HepG2 (cell line): ENCODE data around the gene WDR83. TPM values are rescaled to one million over a fixed set of nuclear protein-coding genes. Genes with fewer than 3 reads are reported as not detected.

ENCODE experiments used
- AHDC1 ChIP-seq: sonication (generic); formaldehyde crosslinking; IDR thresholded peaks from 2 replicates; pipeline ENCODE4 v1.5.1; 2020; ENCODE audit warnings: mild to moderate bottlenecking, missing genetic modification reagents, borderline replicate concordance
- EEA1 ChIP-seq: sonication (generic); formaldehyde crosslinking; IDR thresholded peaks from 2 replicates; pipeline ENCODE4 v1.5.1; 2020; ENCODE audit warnings: mild to moderate bottlenecking, missing genetic modification reagents, borderline replicate concordance
- HDAC6 ChIP-seq: fragments of 200-600 bp; sonication (generic); IDR thresholded peaks from 2 replicates; pipeline ENCODE4 v1.7.0; 2017; ENCODE audit warnings: mild to moderate bottlenecking, antibody characterized with exemption, low read length, low read depth
- HNRNPL ChIP-seq: fragments of 200-400 bp; formaldehyde crosslinking; IDR thresholded peaks from 2 replicates; pipeline ENCODE4 v1.6.1; 2017; ENCODE audit warnings: mild to moderate bottlenecking, low read depth, low read length
- JARID2 ChIP-seq: sonication (generic); formaldehyde crosslinking; IDR thresholded peaks from 2 replicates; pipeline ENCODE4 v1.8.1; 2023; ENCODE audit warnings: missing genetic modification reagents, inconsistent platforms; ENCODE audit not compliant: insufficient replicate concordance
- NR3C1 ChIP-seq: sonication (generic); formaldehyde crosslinking; IDR thresholded peaks from 2 replicates; pipeline ENCODE4 v1.4.0; 2020; ENCODE audit warnings: missing genetic modification reagents
- PLSCR1 ChIP-seq: sonication (generic); formaldehyde crosslinking; IDR thresholded peaks from 2 replicates; pipeline ENCODE4 v1.5.0; 2020; ENCODE audit warnings: missing genetic modification reagents, mild to moderate bottlenecking, borderline replicate concordance
- TBX2 ChIP-seq: sonication (generic); formaldehyde crosslinking; IDR thresholded peaks from 2 replicates; pipeline ENCODE4 v1.5.0; 2020; ENCODE audit warnings: missing genetic modification reagents, mild to moderate bottlenecking, borderline replicate concordance
- TEF ChIP-seq: sonication (generic); formaldehyde crosslinking; IDR thresholded peaks from 2 replicates; pipeline ENCODE4 v1.5.0; 2020; ENCODE audit warnings: missing genetic modification reagents
- ZBTB25 ChIP-seq: IDR thresholded peaks from 2 replicates; pipeline ENCODE4 v1.6.1; 2018; ENCODE audit warnings: missing genetic modification reagents
- ZBTB33 ChIP-seq: sonication (generic); formaldehyde crosslinking; IDR thresholded peaks from 2 replicates; pipeline ENCODE4 v1.4.0; 2020; ENCODE audit warnings: missing genetic modification reagents
- ZKSCAN1 ChIP-seq: fragments of 150-350 bp; IDR thresholded peaks from 2 replicates; pipeline ENCODE4 v1.6.1; 2014; ENCODE audit warnings: low read length
- ZMAT3 ChIP-seq: sonication (generic); formaldehyde crosslinking; conservative IDR thresholded peaks from 2 replicates; pipeline ENCODE4 v1.7.0; 2021; ENCODE audit warnings: missing genetic modification reagents
- ZNF160 ChIP-seq: sonication (generic); formaldehyde crosslinking; IDR thresholded peaks from 2 replicates; pipeline ENCODE4 v1.8.0; 2022; ENCODE audit warnings: mild to moderate bottlenecking, inconsistent platforms, missing genetic modification reagents
- ZNF33A ChIP-seq: sonication (generic); formaldehyde crosslinking; IDR thresholded peaks from 2 replicates; pipeline ENCODE4 v1.5.1; 2020; ENCODE audit warnings: missing genetic modification reagents, mild to moderate bottlenecking, moderate library complexity, borderline replicate concordance
- ZNF775 ChIP-seq: sonication (generic); formaldehyde crosslinking; IDR thresholded peaks from 2 replicates; pipeline ENCODE4 v1.4.0; 2020; ENCODE audit warnings: missing genetic modification reagents, mild to moderate bottlenecking, moderate library complexity, borderline replicate concordance
- ZNF83 ChIP-seq: sonication (generic); formaldehyde crosslinking; IDR thresholded peaks from 2 replicates; pipeline ENCODE4 v1.4.0; 2020; ENCODE audit warnings: missing genetic modification reagents, mild to moderate bottlenecking, borderline replicate concordance
- polyA plus RNA-seq, 8 experiments: library from polyadenylated mRNA; depleted of rRNA in 3 of 8; stranded (reverse) in 7 of 8; unstranded in 1 of 8; fragments of >200 nt; fragmentation: Illumina TruSeq in 4 of 8; extraction: Trizol in 4 of 8; gene quantifications; 2 replicates each; pipeline versions ENCODE4 v1.2.1 to v1.2.3, GENCODE V29; 2011 to 2016; ENCODE audit warnings: low read depth in 4 of 8, missing spikeins in 1 of 8, mixed read lengths in 1 of 8; ENCODE audit not compliant: insufficient read depth in 1 of 8
- total RNA-seq, 5 experiments: library from RNA; depleted of rRNA; stranded (reverse); fragments of >200 nt; fragmentation: Illumina TruSeq; extraction: Trizol; gene quantifications; 2 replicates each; pipeline ENCODE4 v1.2.3, GENCODE V29; 2016; ENCODE audit warnings: low read depth in 1 of 5
- TF ChIP-seq, protein P1 (sequence below): sonication (generic); formaldehyde crosslinking; IDR thresholded peaks from 2 replicates; pipeline ENCODE4 v1.5.0; 2020; ENCODE audit warnings: missing genetic modification reagents, mild to moderate bottlenecking, borderline replicate concordance

Gene WDR83
- total and polyA plus RNA-seq, 2 of the 13 experiments (the other 11 are each of a cell fraction or from before 2014, with no cell fraction given) = 4.5 to 10.7 TPM

GRCh38 chr19:12670159-12670928, 3.7 kb downstream of the WDR83 start (continued):
- no peak for TF ChIP-seq AHDC1
- TF ChIP-seq HNRNPL = no peak
- no peak for TF ChIP-seq EEA1
- no peak for TF ChIP-seq ZMAT3 (CRISPR knock-in tag)
- no peak for TF ChIP-seq ZNF775 (CRISPR knock-in tag)
- no peak for TF ChIP-seq HDAC6
- TF ChIP-seq PLSCR1 (CRISPR knock-in tag) = no peak
- no peak for TF ChIP-seq ZNF83 (CRISPR knock-in tag)
- TF ChIP-seq ZKSCAN1 = no peak
- no peak for TF ChIP-seq ZBTB25 (CRISPR knock-in tag)
- TF ChIP-seq JARID2 (CRISPR knock-in tag) = no peak
- TF ChIP-seq ZNF33A (CRISPR knock-in tag) = no peak
- TF ChIP-seq TEF = no peak
- TF ChIP-seq TBX2 = no peak
- TF ChIP-seq ZBTB33 = peak; percentile 68; the same call in 1 of the 2 replicates
- no peak for TF ChIP-seq ZNF160
- TF ChIP-seq NR3C1 (CRISPR knock-in tag) = no peak
- TF ChIP-seq, protein P1, sequence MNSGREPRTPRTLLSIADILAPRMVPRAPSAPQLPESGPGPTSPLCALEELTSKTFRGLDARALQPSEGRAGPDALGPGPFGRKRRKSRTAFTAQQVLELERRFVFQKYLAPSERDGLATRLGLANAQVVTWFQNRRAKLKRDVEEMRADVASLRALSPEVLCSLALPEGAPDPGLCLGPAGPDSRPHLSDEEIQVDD (CRISPR knock-in tag) = no peak
